Gastrocnemius medialis (tissue), 4 donors: Measurements from ENCODE around the gene ARSG.

ENCODE experiments used
- CTCF ChIP-seq, 5 experiments: fragments of 450-650 bp in 3 of 5; fragments of 200-600 bp in 2 of 5; sonication (generic) in 2 of 5; IDR thresholded peaks in 4 of 5; conservative IDR thresholded peaks in 1 of 5; 1 replicate in 4 of 5; 2 replicates in 1 of 5; pipeline ENCODE4 v1.5.1; 2016 to 2019; ENCODE audit warnings: antibody characterized with exemption in 5 of 5, mild to moderate bottlenecking in 3 of 5, moderate library complexity in 3 of 5
- POLR2A ChIP-seq, 2 donors: fragments of 450-650 bp; IDR thresholded peaks; one replicate each; pipeline ENCODE4 v1.6.1; 2017; ENCODE audit warnings: antibody characterized with exemption in 2 of 2, mild to moderate bottlenecking in 2 of 2, moderate library complexity in 2 of 2

- TF ChIP-seq CTCF (IDR thresholded peaks at IDR 0.05 in 4 of 5, conservative IDR thresholded peaks at IDR 0.05 in 1 of 5) = no peak
- TF ChIP-seq POLR2A (IDR thresholded peaks at IDR 0.05) = no peak
Measured at GRCh38 chr17:68359791-68360535, 68.7 kb downstream of the ARSG start.
